Osteoblast (primary cell): ENCODE results near the gene RANBP17. TPM values are rescaled to one million over a fixed set of nuclear protein-coding genes. Genes with fewer than 3 reads are reported as not detected.

Experiments
- DNase-seq: peaks from one replicate; pipeline ENCODE4 v3.0.0; 2011; ENCODE audit warnings: low spot score, mixed read lengths; ENCODE audit not compliant: insufficient read length; ENCODE audit errors: missing footprints
- H2AFZ ChIP-seq: 2 replicates; pipeline ENCODE4 v1.6.0; 2011; ENCODE audit warnings: mild to moderate bottlenecking, low read length
- H3K27ac ChIP-seq: 2 replicates; pipeline ENCODE4 v1.5.1; 2011; ENCODE audit warnings: mild to moderate bottlenecking, low read depth, low read length, moderate library complexity
- H3K27me3 ChIP-seq: 2 replicates; pipeline ENCODE4 v1.6.0; 2012; ENCODE audit warnings: mild to moderate bottlenecking, control low read depth, inconsistent platforms, low read length, moderate library complexity; ENCODE audit not compliant: insufficient read depth
- H3K36me3 ChIP-seq: 2 replicates; pipeline ENCODE4 v1.5.1; 2011; ENCODE audit warnings: mild to moderate bottlenecking, low read length, control low read depth, moderate library complexity; ENCODE audit not compliant: insufficient read depth
- H3K4me1 ChIP-seq: 2 replicates; pipeline ENCODE4 v1.5.1; 2011; ENCODE audit warnings: mild to moderate bottlenecking, low read length, control low read depth, moderate library complexity; ENCODE audit not compliant: insufficient read depth
- H3K4me2 ChIP-seq: 2 replicates; pipeline ENCODE4 v1.6.0; 2011; ENCODE audit warnings: mild to moderate bottlenecking, low read length; ENCODE audit not compliant: insufficient read depth
- H3K4me3 ChIP-seq: fragments of 200-600 bp; sonication (generic); 3 replicates; pipeline ENCODE4 v1.5.1; 2012; ENCODE audit warnings: mild to moderate bottlenecking, low read length, inconsistent platforms; ENCODE audit not compliant: insufficient read depth
- H3K79me2 ChIP-seq: 2 replicates; pipeline ENCODE4 v1.6.0; 2012; ENCODE audit warnings: mild to moderate bottlenecking, low read length, control low read depth, inconsistent platforms; ENCODE audit not compliant: insufficient read depth
- H3K9me3 ChIP-seq: 2 replicates; pipeline ENCODE4 v1.5.1; 2011; ENCODE audit warnings: low read depth, low read length, control low read depth
- H4K20me1 ChIP-seq: 2 replicates; pipeline ENCODE4 v1.6.0; 2012; ENCODE audit warnings: mild to moderate bottlenecking, low read length, control low read depth; ENCODE audit not compliant: insufficient read depth
- CTCF ChIP-seq: IDR thresholded peaks from 2 replicates; pipeline ENCODE4 v1.5.1; 2011; ENCODE audit warnings: mild to moderate bottlenecking, low read depth, low read length, moderate library complexity; ENCODE audit errors: extremely low read depth
- total RNA-seq: library from RNA; depleted of rRNA; stranded (reverse); fragments of >200 nt; gene quantifications from 2 replicates; pipeline ENCODE4 v1.2.3, GENCODE V29; 2012

Gene RANBP17
- total RNA-seq, 1 donor = 4.0 TPM

DNA sequence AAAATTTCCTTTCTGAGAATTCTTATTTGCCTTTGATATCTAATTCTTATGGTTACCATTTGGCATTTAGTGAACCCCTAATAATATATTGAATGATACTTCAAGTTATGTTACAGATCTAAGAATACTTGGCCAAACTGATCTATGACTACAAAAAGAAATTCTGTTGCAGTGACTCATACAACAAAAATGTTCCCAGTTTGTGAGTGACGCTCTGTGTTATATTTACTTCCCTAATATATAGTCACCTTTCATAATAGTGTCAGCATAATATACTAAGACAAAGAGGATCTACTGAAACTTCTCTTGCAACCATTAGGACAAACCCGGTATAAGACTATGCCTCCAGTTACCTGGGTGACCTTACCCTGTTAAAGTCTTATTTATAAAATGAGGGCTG, 230.4 kb downstream of the RANBP17 start:
- Histone ChIP-seq H3K36me3 (no peaks in the 10 kb centered on the region), H4K20me1 (no peaks in the 10 kb centered on the region), H3K27me3 (no peaks in the 10 kb centered on the region), H3K4me1 (peaks cover 2% of the 10 kb centered on the region), H3K79me2 (no peaks in the 10 kb centered on the region), H2AFZ (no peak overlapping the region), H3K27ac (no peak overlapping the region), H3K4me2 (no peak overlapping the region), H3K9me3 (no peaks in the 10 kb centered on the region), H3K4me3 (no peak overlapping the region)
- no peak for TF ChIP-seq CTCF
- DNase-seq = peak; percentile 23

- no peak for TF ChIP-seq CTCF
- peaks cover 2% of the 10 kb centered on the region for H3K4me1 ChIP-seq
- no peaks in the 10 kb centered on the region for H4K20me1 ChIP-seq
- H3K9me3 ChIP-seq = no peaks in the 10 kb centered on the region
- H2AFZ ChIP-seq = no peak overlapping the region
- no peak overlapping the region for H3K4me2 ChIP-seq
- DNase-seq = no peak
- H3K27ac ChIP-seq = no peak overlapping the region
- H3K4me3 ChIP-seq = no peak overlapping the region
- no peaks in the 10 kb centered on the region for H3K27me3 ChIP-seq
- H3K79me2 ChIP-seq = no peaks in the 10 kb centered on the region
- H3K36me3 ChIP-seq = no peaks in the 10 kb centered on the region
Measured at GRCh38 chr5:171093598-171093997, 231.8 kb downstream of the RANBP17 start.

GRCh38 chr5:171094356-171094755, 232.5 kb downstream of the RANBP17 start:
- Histone ChIP-seq H3K9me3 (no peaks in the 10 kb centered on the region), H3K4me1 (peaks cover 2% of the 10 kb centered on the region), H3K4me2 (no peak overlapping the region), H3K36me3 (no peaks in the 10 kb centered on the region), H3K27ac (no peak overlapping the region), H4K20me1 (no peaks in the 10 kb centered on the region), H3K4me3 (no peak overlapping the region), H2AFZ (no peak overlapping the region), H3K27me3 (no peaks in the 10 kb centered on the region), H3K79me2 (no peaks in the 10 kb centered on the region)
- TF ChIP-seq CTCF = no peak
- no peak for DNase-seq

DNA sequence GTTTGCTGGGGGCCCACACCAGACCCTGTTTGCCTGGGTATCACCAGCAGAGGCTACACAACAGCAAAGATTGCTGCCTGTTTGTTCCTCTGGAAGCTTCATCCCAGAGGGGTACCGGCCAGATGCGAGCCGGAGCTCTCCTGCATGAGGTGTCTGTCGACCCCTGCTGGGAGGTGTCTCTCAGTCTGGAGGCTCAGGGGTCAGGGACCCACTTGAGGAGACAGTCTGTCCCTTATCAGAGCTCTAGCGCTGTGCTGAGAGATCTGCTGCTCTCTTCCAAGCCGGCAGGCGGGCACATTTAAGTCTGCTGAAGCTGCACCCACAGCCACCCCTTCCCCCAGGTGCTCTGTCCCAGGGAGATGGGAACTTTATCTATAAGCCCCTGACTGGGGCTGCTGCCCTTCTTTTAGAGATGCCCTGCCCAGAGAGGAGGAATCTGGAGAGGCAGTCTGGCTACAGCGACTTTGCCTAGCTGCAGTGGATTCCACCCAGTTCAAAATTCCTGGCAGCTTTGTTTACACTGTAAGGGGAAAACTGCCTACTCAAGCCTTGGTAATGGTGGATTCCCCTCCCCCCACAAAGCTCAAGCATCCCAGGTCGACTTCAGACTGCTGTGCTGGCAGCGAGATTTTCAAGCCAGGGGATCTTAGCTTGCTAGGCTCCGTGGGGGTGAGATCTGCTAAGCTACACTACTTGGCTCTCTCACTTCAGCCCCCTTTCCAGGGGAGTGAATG, 241.2 kb downstream of the RANBP17 start:
- Histone ChIP-seq H3K79me2 (no peaks in the 10 kb centered on the region), H3K4me1 (no peaks in the 10 kb centered on the region), H2AFZ (no peak overlapping the region), H3K27me3 (no peaks in the 10 kb centered on the region), H3K27ac (no peak overlapping the region), H3K4me2 (no peak overlapping the region), H3K36me3 (no peaks in the 10 kb centered on the region), H3K9me3 (no peaks in the 10 kb centered on the region), H4K20me1 (no peaks in the 10 kb centered on the region), H3K4me3 (no peak overlapping the region)
- no peak for TF ChIP-seq CTCF
- no peak for DNase-seq
